Common myeloid progenitor, CD34-positive (primary cell): ENCODE measurements around the gene TECPR2.

Source experiments
- CTCF ChIA-PET: fragments of 350-600 bp; sonication (Branson Sonifier 250); formaldehyde crosslinking; loops from one replicate; lab custom pipeline; 2021; ENCODE audit warnings: antibody characterized with exemption; lab: Charles Lee
- POLR2A ChIA-PET: fragments of 350-600 bp; sonication (Branson Sonifier 250); formaldehyde crosslinking; loops from one replicate; lab custom pipeline; 2021; ENCODE audit warnings: antibody characterized with exemption; lab: Charles Lee
- DNase-seq, 3 donors: peaks; one replicate each; pipeline versions ENCODE4 v3.0.0 to v3.0.0-alpha.2; 2013
- H3K27ac ChIP-seq, 2 experiments: 1 replicate in 1 of 2; 2 replicates in 1 of 2; pipeline ENCODE4 v1.7.0; 2013; ENCODE audit warnings: inconsistent platforms in 2 of 2, low read length in 2 of 2, mild to moderate bottlenecking in 2 of 2, low read depth in 1 of 2, moderate library complexity in 1 of 2; ENCODE audit not compliant: severe bottlenecking in 2 of 2, insufficient read depth in 1 of 2, poor library complexity in 1 of 2
- H3K27me3 ChIP-seq, 5 experiments: replicated peaks in 2 of 5; 1 replicate in 3 of 5; 2 replicates in 2 of 5; pipeline versions ENCODE4 v1.6.1 to v1.7.0; 2013; ENCODE audit warnings: low read length in 4 of 5, mild to moderate bottlenecking in 2 of 5, moderate library complexity in 2 of 5, inconsistent platforms in 1 of 5; ENCODE audit not compliant: insufficient read depth in 5 of 5, control insufficient read depth in 4 of 5
- H3K36me3 ChIP-seq, 4 experiments: 1 replicate in 2 of 4; 2 replicates in 2 of 4; pipeline versions ENCODE4 v1.6.1 to v1.7.0; 2013; ENCODE audit warnings: low read length in 3 of 4, control low read depth in 1 of 4, mild to moderate bottlenecking in 1 of 4; ENCODE audit not compliant: control insufficient read depth in 4 of 4, insufficient read depth in 4 of 4
- H3K4me1 ChIP-seq, 4 experiments: 1 replicate in 3 of 4; 2 replicates in 1 of 4; pipeline versions ENCODE4 v1.6.1 to v1.7.1; 2013; ENCODE audit warnings: low read length in 3 of 4, mild to moderate bottlenecking in 3 of 4, control low read depth in 1 of 4, inconsistent platforms in 1 of 4, moderate library complexity in 1 of 4; ENCODE audit not compliant: control insufficient read depth in 4 of 4, insufficient read depth in 4 of 4; ENCODE audit errors: control extremely low read depth in 1 of 4
- H3K4me3 ChIP-seq, 7 experiments: 1 replicate in 4 of 7; 2 replicates in 3 of 7; pipeline versions ENCODE4 v1.5.1 to v1.7.0; 2013; ENCODE audit warnings: mild to moderate bottlenecking in 7 of 7, low read length in 6 of 7, moderate library complexity in 6 of 7, inconsistent platforms in 2 of 7, low read depth in 2 of 7, control low read depth in 1 of 7; ENCODE audit not compliant: insufficient read depth in 4 of 7, control insufficient read depth in 1 of 7; ENCODE audit errors: extremely low read depth in 1 of 7
- H3K9me3 ChIP-seq, 5 experiments: 1 replicate in 4 of 5; 2 replicates in 1 of 5; pipeline versions ENCODE4 v1.6.1 to v1.7.1; 2013; ENCODE audit warnings: low read length in 4 of 5, mild to moderate bottlenecking in 2 of 5, inconsistent platforms in 1 of 5, low read depth in 1 of 5, moderate library complexity in 1 of 5; ENCODE audit not compliant: control insufficient read depth in 4 of 5, insufficient read depth in 2 of 5; ENCODE audit errors: control extremely low read depth in 1 of 5
- WGBS: methylation state at CpG from one replicate; pipeline ENCODE4 v1.1.5; 2013; ENCODE audit not compliant: insufficient coverage; 5-methylcytosine and 5-hydroxymethylcytosine counted together

TECPR2 gene

GRCh38 chr14:102439556-102439955, 76.8 kb downstream of the TECPR2 start:
- 97% methylated on average over 8 of the region's 8 CpGs for whole genome bisulfite sequencing
- H3K4me3 ChIP-seq = no peak overlapping the region
- no peaks in the 10 kb centered on the region for H3K9me3 ChIP-seq
- H3K4me1 ChIP-seq = peaks cover 0 to 3% (median 1%) of the 10 kb centered on the region in 4 experiments
- CTCF ChIA-PET = interaction anchor here (1.3 to 5.0 kb wide), 4 partner anchors 9 to 79 kb away, joined by 4 to 38 read pairs (median 17); no protein-coding TSS in a partner anchor
- POLR2A ChIA-PET = no interaction called here
- H3K36me3 ChIP-seq = peaks cover 8 to 41% (median 28%) of the 10 kb centered on the region in 4 experiments
- no peak overlapping the region for H3K27ac ChIP-seq
- no peaks in the 10 kb centered on the region for H3K27me3 ChIP-seq
- DNase-seq = no peak

GRCh38 chr14:102440392-102440791, 77.7 kb downstream of the TECPR2 start:
- no peak for DNase-seq
- ChIA-PET CTCF (interaction anchor here (1.3 to 5.0 kb wide), 3 partner anchors 10 to 78 kb away, joined by 4 to 38 read pairs (median 29); no protein-coding TSS in a partner anchor), POLR2A (interaction anchor here (0.6 kb wide), 1 partner anchor 482 kb away, joined by 6 read pairs; the partner anchor contains the start of gene AMN)
- 97% methylated on average over 10 of the region's 11 CpGs for WGBS
- H3K4me1 ChIP-seq = peaks cover 0 to 3% (median 1%) of the 10 kb centered on the region in 4 experiments
- H3K9me3 ChIP-seq = no peaks in the 10 kb centered on the region
- H3K36me3 ChIP-seq = peaks cover 10 to 40% (median 25%) of the 10 kb centered on the region in 4 experiments
- H3K27me3 ChIP-seq = no peaks in the 10 kb centered on the region
- no peak overlapping the region for H3K27ac ChIP-seq
- H3K4me3 ChIP-seq = no peak overlapping the region

GRCh38 chr14:102442241-102443211, 79.8 kb downstream of the TECPR2 start:
- Histone ChIP-seq H3K9me3 (no peaks in the 10 kb centered on the region), H3K27me3 (no peaks in the 10 kb centered on the region), H3K4me3 (no peak overlapping the region), H3K36me3 (peaks cover 13 to 51% (median 31%) of the 10 kb centered on the region in 4 experiments), H3K27ac (no peak overlapping the region), H3K4me1 (peaks cover 0 to 3% (median 1%) of the 10 kb centered on the region in 4 experiments)
- DNase-seq = no peak
- WGBS = 95% methylated on average over 13 of the region's 15 CpGs
- POLR2A ChIA-PET = no interaction called here
- CTCF ChIA-PET = interaction anchor here (0.9 to 2.1 kb wide), 3 partner anchors 23 to 76 kb away, joined by 3 to 7 read pairs (median 6); no protein-coding TSS in a partner anchor

- WGBS = 95% methylated on average over 5 of the region's 7 CpGs
- CTCF ChIA-PET = interaction anchor here (0.5 kb wide), 1 partner anchor 135 kb away, joined by 3 read pairs; no protein-coding TSS in a partner anchor
- peaks cover 15 to 59% (median 35%) of the 10 kb centered on the region in 4 experiments for H3K36me3 ChIP-seq
These were observed 82.3 kb downstream of the TECPR2 start for GRCh38 chr14:102445066-102445465.

GRCh38 chr14:102445641-102446040, 82.9 kb downstream of the TECPR2 start:
- ChIA-PET CTCF (interaction anchor here (0.5 to 1.7 kb wide), 2 partner anchors 8 to 136 kb away, joined by 3 to 5 read pairs; no protein-coding TSS in a partner anchor), POLR2A (no interaction called here)
- Histone ChIP-seq H3K4me3 (no peak overlapping the region), H3K36me3 (peaks cover 16 to 60% (median 34%) of the 10 kb centered on the region in 4 experiments), H3K27me3 (no peaks in the 10 kb centered on the region), H3K27ac (no peak overlapping the region), H3K4me1 (no peaks in the 10 kb centered on the region), H3K9me3 (no peaks in the 10 kb centered on the region)
- 96% methylated on average over 8 of the region's 15 CpGs for WGBS
- no peak for DNase-seq

More at GRCh38 chr14:102445066-102445465, 82.3 kb downstream of the TECPR2 start:
- H3K4me1 ChIP-seq = no peaks in the 10 kb centered on the region
- DNase-seq = no peak
- no peak overlapping the region for H3K27ac ChIP-seq
- H3K4me3 ChIP-seq = no peak overlapping the region
- H3K27me3 ChIP-seq = no peaks in the 10 kb centered on the region
- POLR2A ChIA-PET = no interaction called here
- no peaks in the 10 kb centered on the region for H3K9me3 ChIP-seq

GRCh38 chr14:102450206-102451063, 87.7 kb downstream of the TECPR2 start:
- no peaks in the 10 kb centered on the region for H3K27me3 ChIP-seq
- no peak overlapping the region for H3K4me3 ChIP-seq

More at GRCh38 chr14:102450206-102451063, 87.7 kb downstream of the TECPR2 start:
- ChIA-PET CTCF (interaction anchor here (1.0 to 1.8 kb wide), 2 partner anchors 12 to 50 kb away, joined by 3 to 6 read pairs; no protein-coding TSS in a partner anchor), POLR2A (no interaction called here)
- 98% methylated on average over 9 of the region's 17 CpGs for WGBS
- no peak for DNase-seq
- Histone ChIP-seq H3K27ac (no peak overlapping the region), H3K4me1 (no peaks in the 10 kb centered on the region), H3K9me3 (no peaks in the 10 kb centered on the region), H3K36me3 (peaks cover 11 to 55% (median 34%) of the 10 kb centered on the region in 4 experiments)
